B cell (primary cell): ENCODE measurements around the gene SLC36A4. TPM values are rescaled to one million over a fixed set of nuclear protein-coding genes. Genes with fewer than 3 reads are reported as not detected.

Source experiments
- ATAC-seq: fragments of 200-7000 bp; cut with Tn5 transposase; one replicate; pipeline ENCODE4 v1.10.0; 2021; ENCODE audit warnings: low read depth, mild to moderate bottlenecking, moderate number of reproducible peaks, moderate library complexity
- CTCF ChIA-PET: fragments of 350-600 bp; sonication (Branson Sonifier 250); formaldehyde crosslinking; loops from one replicate; lab custom pipeline; 2021; ENCODE audit warnings: antibody characterized with exemption, inconsistent platforms; lab: Charles Lee
- POLR2A ChIA-PET: fragments of 350-600 bp; sonication (Branson Sonifier 250); formaldehyde crosslinking; loops from one replicate; lab custom pipeline; 2021; ENCODE audit warnings: antibody characterized with exemption; lab: Charles Lee
- DNase-seq: peaks from one replicate; pipeline ENCODE4 v3.0.0; 2013
- H2AFZ ChIP-seq: 2 replicates; pipeline ENCODE4 v1.6.1; 2012; ENCODE audit warnings: mild to moderate bottlenecking, low read depth, low read length; ENCODE audit not compliant: insufficient read depth, poor library complexity, severe bottlenecking
- H3K27ac ChIP-seq, 2 donors: 1 replicate in 1 of 2; 2 replicates in 1 of 2; pipeline ENCODE4 v1.5.1; 2012 to 2013; ENCODE audit warnings: low read length in 2 of 2, mild to moderate bottlenecking in 2 of 2, moderate library complexity in 1 of 2
- H3K27me3 ChIP-seq, 4 experiments: fragments of 200-600 bp in 1 of 4; sonication (generic) in 1 of 4; replicated peaks in 1 of 4; 1 replicate in 2 of 4; 2 replicates in 2 of 4; pipeline versions ENCODE4 v1.6.1 to v1.7.0; 2013 to 2016; ENCODE audit warnings: low read length in 3 of 4, mild to moderate bottlenecking in 2 of 4, mixed read lengths in 1 of 4, moderate library complexity in 1 of 4; ENCODE audit not compliant: insufficient read depth in 4 of 4, control insufficient read depth in 3 of 4; ENCODE audit errors: control extremely low read depth in 1 of 4
- H3K36me3 ChIP-seq, 2 experiments: replicated peaks in 1 of 2; 1 replicate in 1 of 2; 2 replicates in 1 of 2; pipeline versions ENCODE4 v1.6.1 to v1.7.1; 2013; ENCODE audit warnings: low read length in 1 of 2; ENCODE audit not compliant: insufficient read depth in 2 of 2, control insufficient read depth in 1 of 2; ENCODE audit errors: control extremely low read depth in 1 of 2, extremely low read depth in 1 of 2
- H3K4me1 ChIP-seq, 2 donors: fragments of 200-600 bp in 1 of 2; sonication (generic) in 1 of 2; 1 replicate in 1 of 2; 2 replicates in 1 of 2; pipeline versions ENCODE4 v1.5.1 to v1.6.1; 2013 to 2017; ENCODE audit warnings: low read length in 2 of 2; ENCODE audit not compliant: control insufficient read depth in 2 of 2, insufficient read depth in 2 of 2
- H3K4me2 ChIP-seq: replicated peaks from 2 replicates; pipeline ENCODE3; 2012; ENCODE audit warnings: mild to moderate bottlenecking, low read depth, low read length; ENCODE audit not compliant: poor library complexity, severe bottlenecking
- H3K4me3 ChIP-seq, 5 experiments: fragments of 200-600 bp in 1 of 5; sonication (generic) in 1 of 5; 1 replicate in 3 of 5; 2 replicates in 2 of 5; pipeline versions ENCODE4 v1.5.1 to v1.7.0; 2011 to 2016; ENCODE audit warnings: low read length in 4 of 5, mild to moderate bottlenecking in 4 of 5, low read depth in 2 of 5, control low read depth in 1 of 5, moderate library complexity in 1 of 5; ENCODE audit not compliant: insufficient read depth in 1 of 5; ENCODE audit errors: control extremely low read depth in 1 of 5, extremely low read depth in 1 of 5
- H3K79me2 ChIP-seq: fragments of 200-600 bp; sonication (generic); one replicate; pipeline ENCODE4 v1.6.0; 2016; ENCODE audit warnings: low read length; ENCODE audit not compliant: control insufficient read depth, insufficient read depth
- H3K9ac ChIP-seq: fragments of 200-600 bp; sonication (generic); 2 replicates; pipeline ENCODE4 v1.6.1; 2017; ENCODE audit warnings: mild to moderate bottlenecking, low read length, moderate library complexity
- H3K9me3 ChIP-seq, 3 donors: one replicate each; pipeline versions ENCODE4 v1.6.1 to v1.7.1; 2013; ENCODE audit warnings: low read length in 2 of 3; ENCODE audit not compliant: control insufficient read depth in 2 of 3, insufficient read depth in 1 of 3; ENCODE audit errors: control extremely low read depth in 1 of 3
- H4K20me1 ChIP-seq: 2 replicates; pipeline ENCODE4 v1.6.0; 2012; ENCODE audit warnings: mild to moderate bottlenecking, low read length; ENCODE audit not compliant: insufficient read depth, control insufficient read depth, poor library complexity, severe bottlenecking
- H3K27ac Mint-ChIP-seq: one replicate; pipeline ENCODE4 v1.8.0; 2021; ENCODE audit warnings: mixed read lengths
- H3K27me3 Mint-ChIP-seq: one replicate; pipeline ENCODE4 v1.8.0; 2021; ENCODE audit warnings: mixed read lengths
- H3K4me1 Mint-ChIP-seq: one replicate; pipeline ENCODE4 v1.8.0; 2021; ENCODE audit warnings: mixed read lengths
- H3K4me3 Mint-ChIP-seq: one replicate; pipeline ENCODE4 v1.8.0; 2021; ENCODE audit warnings: mixed read lengths
- H3K9me3 Mint-ChIP-seq: one replicate; pipeline ENCODE4 v1.8.0; 2022; ENCODE audit warnings: mixed read lengths; ENCODE audit not compliant: insufficient read depth
- CTCF ChIP-seq: fragments of 200-600 bp; IDR thresholded peaks from one replicate; pipeline ENCODE4 v1.8.0; 2022; ENCODE audit warnings: antibody characterized with exemption, mild to moderate bottlenecking
- EZH2 ChIP-seq: IDR thresholded peaks from 2 replicates; pipeline ENCODE4 v1.6.1; 2012; ENCODE audit warnings: borderline replicate concordance, low read depth, mild to moderate bottlenecking, moderate library complexity, low read length; ENCODE audit not compliant: insufficient read depth, poor library complexity, severe bottlenecking
- WGBS: methylation state at CpG from one replicate; pipeline ENCODE4 v1.1.5; 2013; ENCODE audit warnings: missing lambda C conversion rate; ENCODE audit not compliant: insufficient coverage; 5-methylcytosine and 5-hydroxymethylcytosine counted together
- intact Hi-C: fragments of 100-400 bp; cut with micrococcal nuclease; formaldehyde crosslinking; loops from one replicate; pipeline ENCODE4 v1.10.0; 2022
- polyA plus RNA-seq: library from polyadenylated mRNA; depleted of rRNA; stranded (reverse); fragments of >200 nt; gene quantifications from 2 replicates; pipeline ENCODE4 v1.2.3, GENCODE V29; 2012
- total RNA-seq, 2 donors: library from RNA; stranded (reverse); fragments of 120-200 nt in 1 of 2; gene quantifications; 1 replicate in 1 of 2; 2 replicates in 1 of 2; pipeline versions ENCODE4 v1.2.3 to v1.2.4, GENCODE V29; 2013 to 2022

SLC36A4 gene
- total and polyA plus RNA-seq, 2 donors (not counting 1 experiment from before 2014, with no cell fraction given): 8.6 to 28.2 TPM

GRCh38 chr11:93128574-93128973 lies 69.2 kb downstream of the SLC36A4 start:
- intact Hi-C loops: no loop called here
- no peaks in the 10 kb centered on the region for H3K4me1 Mint-ChIP-seq
- ATAC-seq (no peak), DNase-seq (no peak)
- peaks cover 15% of the 10 kb centered on the region for H3K27me3 Mint-ChIP-seq
- H3K36me3 ChIP-seq: no peaks in the 10 kb centered on the region
- H3K79me2 ChIP-seq: no peaks in the 10 kb centered on the region
- no peak for TF ChIP-seq EZH2
- no peak overlapping the region for H3K27ac Mint-ChIP-seq
- no peak overlapping the region for H3K9ac ChIP-seq
- ChIA-PET CTCF (interaction anchor here (0.7 kb wide), 1 partner anchor 110 kb away, joined by 3 read pairs; no protein-coding TSS in a partner anchor), POLR2A (no interaction called here)
- no peaks in the 10 kb centered on the region for H3K9me3 ChIP-seq
- no peaks in the 10 kb centered on the region for H3K9me3 Mint-ChIP-seq
- no peak overlapping the region for H3K27ac ChIP-seq
- no peak overlapping the region for H3K4me2 ChIP-seq
- WGBS: 100% methylated on average over 1 of the region's 3 CpGs
- no peaks in the 10 kb centered on the region for H4K20me1 ChIP-seq
- H2AFZ ChIP-seq: no peak overlapping the region
- H3K4me1 ChIP-seq: no peaks in the 10 kb centered on the region
- peaks cover 0 to 2% (median 0%) of the 10 kb centered on the region in 4 experiments for H3K27me3 ChIP-seq
- H3K4me3 ChIP-seq: no peak overlapping the region
- no peak overlapping the region for H3K4me3 Mint-ChIP-seq

- no peak for DNase-seq
- no peaks in the 10 kb centered on the region for H3K4me1 Mint-ChIP-seq
- POLR2A ChIA-PET: no interaction called here
- no peak overlapping the region for H3K27ac Mint-ChIP-seq
- ATAC-seq: no peak
- TF ChIP-seq CTCF: no peak
- no peak for TF ChIP-seq EZH2
- no peaks in the 10 kb centered on the region for H4K20me1 ChIP-seq
- H2AFZ ChIP-seq: no peak overlapping the region
- peaks cover 16% of the 10 kb centered on the region for H3K27me3 Mint-ChIP-seq
- no peaks in the 10 kb centered on the region for H3K4me1 ChIP-seq
- 90% methylated on average over 2 of the region's 4 CpGs for WGBS
- no peak overlapping the region for H3K4me3 Mint-ChIP-seq
- no peak overlapping the region for H3K27ac ChIP-seq
- CTCF ChIA-PET: no interaction called here
- H3K4me3 ChIP-seq: no peak overlapping the region
- no peaks in the 10 kb centered on the region for H3K9me3 ChIP-seq
- no peak overlapping the region for H3K4me2 ChIP-seq
- no peaks in the 10 kb centered on the region for H3K79me2 ChIP-seq
- no peak overlapping the region for H3K9ac ChIP-seq
- H3K27me3 ChIP-seq: peaks cover 0 to 2% (median 0%) of the 10 kb centered on the region in 4 experiments
- no peaks in the 10 kb centered on the region for H3K36me3 ChIP-seq
- no peaks in the 10 kb centered on the region for H3K9me3 Mint-ChIP-seq
- intact Hi-C loops: no loop called here
Observed at GRCh38 chr11:93123351-93123898, 74.4 kb downstream of the SLC36A4 start.
